ENCODE data around the gene PADI3. TPM values are rescaled to one million over a fixed set of nuclear protein-coding genes. Genes with fewer than 3 reads are reported as not detected.

Gene PADI3
- total and polyA plus RNA-seq, 2 of the 8 experiments (the other 6 are each of a cell fraction or from before 2014, with no cell fraction given) = 0.37 to 0.94 TPM

GRCh38 chr1:17306921-17307320 is 58.0 kb downstream of the PADI3 start (continued):
- TF ChIP-seq TCF12 (IDR thresholded peaks at IDR 0.05; ENCODE audit: low read depth, low read length) = no peak
- no peak for TF ChIP-seq RXRA (IDR thresholded peaks at IDR 0.05; ENCODE audit: insufficient read depth, low read depth, low read length)
- no peak for TF ChIP-seq EGR1 (IDR thresholded peaks at IDR 0.05; ENCODE audit: borderline replicate concordance, low read depth, low read length)

All from H1 (cell line).